Dendritic cell treated with granulocyte-macrophage colony-stimulating factor and Interleukin-4, amounts not matched to agents 40 ng/mL and 50 ng/mL, for 4 days (primary cell): Measurements from ENCODE around the gene DNAH12.
"Not testable (repeated sequence)": the region's sequence is repeated elsewhere in the genome, so short reads cannot be mapped to it uniquely, and the experiment has no call there.

Experiments
- H3K27ac Mint-ChIP-seq: one replicate; pipeline ENCODE4 v1.8.0; 2022; ENCODE audit warnings: mild to moderate bottlenecking, mixed read lengths
- H3K27me3 Mint-ChIP-seq: one replicate; pipeline ENCODE4 v1.8.0; 2022; ENCODE audit warnings: mild to moderate bottlenecking, mixed read lengths
- H3K36me3 Mint-ChIP-seq: one replicate; pipeline ENCODE4 v1.8.0; 2022; ENCODE audit warnings: low read depth, mixed read lengths
- H3K4me1 Mint-ChIP-seq: one replicate; pipeline ENCODE4 v1.8.0; 2022; ENCODE audit warnings: low read depth, mixed read lengths
- H3K4me3 Mint-ChIP-seq: one replicate; pipeline ENCODE4 v1.8.0; 2022; ENCODE audit warnings: mild to moderate bottlenecking, moderate library complexity, mixed read lengths
- H3K9me3 Mint-ChIP-seq: one replicate; pipeline ENCODE4 v1.8.0; 2022; ENCODE audit warnings: mixed read lengths
- intact Hi-C: fragments of 100-400 bp; cut with micrococcal nuclease; formaldehyde crosslinking; loops from one replicate; pipeline ENCODE4 v1.15.0; 2022

The DNAH12 gene

GRCh38 chr3:57354768-57355167 lies 189.4 kb downstream of the DNAH12 start:
- Mint-ChIP-seq H3K4me1 (no peaks in the 10 kb centered on the region), H3K27ac (no peak overlapping the region), H3K4me3 (no peak overlapping the region), H3K27me3 (no peaks in the 10 kb centered on the region), H3K9me3 (no peaks in the 10 kb centered on the region), H3K36me3 (no peaks in the 10 kb centered on the region)
- intact Hi-C loops, result no loop called here

GRCh38 chr3:57350271-57350670 lies 193.9 kb downstream of the DNAH12 start:
- Mint-ChIP-seq H3K4me1 (no peaks in the 10 kb centered on the region), H3K36me3 (no peaks in the 10 kb centered on the region), H3K4me3 (no peak overlapping the region), H3K27me3 (no peaks in the 10 kb centered on the region), H3K27ac (no peak overlapping the region), H3K9me3 (no peaks in the 10 kb centered on the region)
- intact Hi-C loops, result no loop called here

GRCh38 chr3:57339071-57339642 lies 205.0 kb downstream of the DNAH12 start:
- H3K27me3 Mint-ChIP-seq, intact Hi-C loops, H3K27ac Mint-ChIP-seq, H3K4me1 Mint-ChIP-seq, H3K9me3 Mint-ChIP-seq, H3K36me3 Mint-ChIP-seq, H3K4me3 Mint-ChIP-seq: not testable (repeated sequence)

- H3K27me3 Mint-ChIP-seq, intact Hi-C loops, H3K27ac Mint-ChIP-seq: not testable (repeated sequence)
Measured at GRCh38 chr3:57338272-57339070, 205.7 kb downstream of the DNAH12 start.

GRCh38 chr3:57335283-57335938 lies 208.7 kb downstream of the DNAH12 start:
- H3K4me1 Mint-ChIP-seq, result no peaks in the 10 kb centered on the region
- no peak overlapping the region for H3K4me3 Mint-ChIP-seq
- H3K27ac Mint-ChIP-seq, result no peak overlapping the region
- H3K36me3 Mint-ChIP-seq, result no peaks in the 10 kb centered on the region
- intact Hi-C loops, result no loop called here
- no peaks in the 10 kb centered on the region for H3K27me3 Mint-ChIP-seq
- no peaks in the 10 kb centered on the region for H3K9me3 Mint-ChIP-seq

More at GRCh38 chr3:57338272-57339070, 205.7 kb downstream of the DNAH12 start:
- not testable (repeated sequence) for H3K36me3 Mint-ChIP-seq, H3K4me3 Mint-ChIP-seq, H3K4me1 Mint-ChIP-seq, H3K9me3 Mint-ChIP-seq

GRCh38 chr3:57331078-57331610 lies 213.0 kb downstream of the DNAH12 start:
- H3K4me3 Mint-ChIP-seq, result no peak overlapping the region
- no peaks in the 10 kb centered on the region for H3K4me1 Mint-ChIP-seq
- no peak overlapping the region for H3K27ac Mint-ChIP-seq
- no peaks in the 10 kb centered on the region for H3K27me3 Mint-ChIP-seq
- H3K9me3 Mint-ChIP-seq, result no peaks in the 10 kb centered on the region
- no peaks in the 10 kb centered on the region for H3K36me3 Mint-ChIP-seq
- intact Hi-C loops, result no loop called here

GRCh38 chr3:57326498-57326897 lies 217.6 kb downstream of the DNAH12 start:
- H3K4me3 Mint-ChIP-seq, H3K27me3 Mint-ChIP-seq, H3K4me1 Mint-ChIP-seq, H3K36me3 Mint-ChIP-seq, H3K9me3 Mint-ChIP-seq, intact Hi-C loops, H3K27ac Mint-ChIP-seq: not testable (repeated sequence)

- Mint-ChIP-seq H3K4me1 (no peaks in the 10 kb centered on the region), H3K9me3 (peaks cover 13% of the 10 kb centered on the region), H3K36me3 (no peaks in the 10 kb centered on the region), H3K27ac (no peak overlapping the region), H3K4me3 (no peak overlapping the region), H3K27me3 (no peaks in the 10 kb centered on the region)
- intact Hi-C loops, result no loop called here
Measured at GRCh38 chr3:57314204-57314603, 229.9 kb downstream of the DNAH12 start.

- no peak overlapping the region for H3K27ac Mint-ChIP-seq
- no peaks in the 10 kb centered on the region for H3K27me3 Mint-ChIP-seq
- H3K36me3 Mint-ChIP-seq, result no peaks in the 10 kb centered on the region
- H3K9me3 Mint-ChIP-seq, result no peaks in the 10 kb centered on the region
- no peaks in the 10 kb centered on the region for H3K4me1 Mint-ChIP-seq
- intact Hi-C loops, result no loop called here
- H3K4me3 Mint-ChIP-seq, result no peak overlapping the region
Measured at GRCh38 chr3:57309769-57310360, 234.3 kb downstream of the DNAH12 start.

GRCh38 chr3:57303520-57303919 lies 240.6 kb downstream of the DNAH12 start:
- H3K27me3 Mint-ChIP-seq, H3K9me3 Mint-ChIP-seq, H3K27ac Mint-ChIP-seq, H3K4me3 Mint-ChIP-seq, H3K36me3 Mint-ChIP-seq, H3K4me1 Mint-ChIP-seq, intact Hi-C loops: not testable (repeated sequence)

GRCh38 chr3:57298041-57298440 lies 246.1 kb downstream of the DNAH12 start:
- Mint-ChIP-seq H3K4me3 (no peak overlapping the region), H3K27ac (no peak overlapping the region), H3K9me3 (no peaks in the 10 kb centered on the region)

GRCh38 chr3:57292897-57293526 lies 251.1 kb downstream of the DNAH12 start:
- H3K4me3 Mint-ChIP-seq, result no peak overlapping the region
- H3K27ac Mint-ChIP-seq, result no peak overlapping the region
- H3K9me3 Mint-ChIP-seq, result no peaks in the 10 kb centered on the region
- no peaks in the 10 kb centered on the region for H3K36me3 Mint-ChIP-seq
- no peaks in the 10 kb centered on the region for H3K4me1 Mint-ChIP-seq
- intact Hi-C loops, result no loop called here
- peaks cover 2% of the 10 kb centered on the region for H3K27me3 Mint-ChIP-seq

More at GRCh38 chr3:57298041-57298440, 246.1 kb downstream of the DNAH12 start:
- intact Hi-C loops, result no loop called here
- H3K36me3 Mint-ChIP-seq, result no peaks in the 10 kb centered on the region
- H3K27me3 Mint-ChIP-seq, result no peaks in the 10 kb centered on the region
- no peaks in the 10 kb centered on the region for H3K4me1 Mint-ChIP-seq

- no peak within 1 kb of the TSS for H3K27ac Mint-ChIP-seq
- H3K36me3 Mint-ChIP-seq, result no peaks in the 10 kb centered on the region
- intact Hi-C loops, result no loop called here
- H3K9me3 Mint-ChIP-seq, result no peaks in the 10 kb centered on the region
- H3K27me3 Mint-ChIP-seq, result peaks cover 2% of the 10 kb centered on the region
- no peak within 1 kb of the TSS for H3K4me3 Mint-ChIP-seq
- H3K4me1 Mint-ChIP-seq, result no peaks in the 10 kb centered on the region
Measured at GRCh38 chr3:57292159-57292896, 251.8 kb downstream of the DNAH12 start, which contains the start of gene ASB14. ASB14 (minus strand) TSS chr3:57292685; CDS start chr3:57292033, 652 bp downstream.
